Measurements from ENCODE around the gene GATA6. TPM values are rescaled to one million over a fixed set of nuclear protein-coding genes. Genes with fewer than 3 reads are reported as not detected.

GATA6 gene
- total and polyA plus RNA-seq, 2 experiments from 2014 or later: 6.6 to 19.0 TPM

- in situ Hi-C loops (cut with MboI): no loop called here
- Histone ChIP-seq H3K4me2 (ENCODE audit: unreplicated experiment) (peak overlapping the region; percentile 79), H3F3A (ENCODE audit: insufficient read depth) (peaks cover 2% of the 10 kb centered on the region; the same call in 1 of the 2 replicates), H4K20me1 (ENCODE audit: insufficient read depth) (no peaks in the 10 kb centered on the region), H3K9me3 (ENCODE audit: low read depth) (no peaks in the 10 kb centered on the region), H3K9me2 (ENCODE audit: insufficient read depth) (no peaks in the 10 kb centered on the region), H3K27me3 (replicated peaks; ENCODE audit: insufficient read depth) (peaks cover 9% of the 10 kb centered on the region), H3K9ac (peak overlapping the region; percentile 63), H3K4me3 (peak overlapping the region; percentile 95), H2AFZ (no peak overlapping the region), H3K79me2 (ENCODE audit: insufficient read depth) (peaks cover 62% of the 10 kb centered on the region), H3K4me1 (ENCODE audit: insufficient read depth) (peaks cover 23% of the 10 kb centered on the region; the same call in 1 of the 2 replicates), H3K36me3 (ENCODE audit: low read depth) (peaks cover 8% of the 10 kb centered on the region; the same call in 1 of the 2 replicates), H3K27ac (no peak overlapping the region)
- DNase-seq: peak; percentile 34
- TF ChIP-seq EZH2 (IDR thresholded peaks at IDR 0.05; ENCODE audit: insufficient read depth, poor library complexity, severe bottlenecking) (no peak), EZH2phosphoT487 (IDR thresholded peaks at IDR 0.05; ENCODE audit: insufficient read depth, low read depth) (no peak)
- WGBS, 2 experiments (ENCODE audit: low coverage in 1 of 2, low lambda C conversion rate in 2 of 2, missing lambda C conversion rate in 2 of 2): 78 to 81% methylated on average over 7 of the region's 7 CpGs
Measured at GRCh38 chr18:22172594-22173049, 3.2 kb downstream of the GATA6 start.

GRCh38 chr18:22173221-22173927, 4.0 kb downstream of the GATA6 start:
- Histone ChIP-seq H4K20me1 (ENCODE audit: insufficient read depth) (no peaks in the 10 kb centered on the region), H3K4me3 (peak overlapping the region; percentile 95), H3K9me2 (ENCODE audit: insufficient read depth) (no peaks in the 10 kb centered on the region), H3K4me2 (ENCODE audit: unreplicated experiment) (peak overlapping the region; percentile 79), H3K36me3 (ENCODE audit: low read depth) (peaks cover 12% of the 10 kb centered on the region), H3K27me3 (replicated peaks; ENCODE audit: insufficient read depth) (peaks cover 3% of the 10 kb centered on the region), H3F3A (ENCODE audit: insufficient read depth) (peaks cover 5% of the 10 kb centered on the region; the same call in 1 of the 2 replicates), H3K9ac (peak overlapping the region; percentile 63; the same call in 1 of the 2 replicates), H3K27ac (no peak overlapping the region), H3K9me3 (ENCODE audit: low read depth) (no peaks in the 10 kb centered on the region), H3K4me1 (ENCODE audit: insufficient read depth) (peaks cover 23% of the 10 kb centered on the region; the same call in 1 of the 2 replicates), H3K79me2 (ENCODE audit: insufficient read depth) (peaks cover 66% of the 10 kb centered on the region), H2AFZ (no peak overlapping the region)
- WGBS, 2 experiments (ENCODE audit: low coverage in 1 of 2, low lambda C conversion rate in 2 of 2, missing lambda C conversion rate in 2 of 2): 77 to 87% methylated on average over 22 of the region's 22 CpGs
- DNase-seq: no peak
- in situ Hi-C loops (cut with MboI): no loop called here
- no peak for TF ChIP-seq EZH2phosphoT487 (IDR thresholded peaks at IDR 0.05; ENCODE audit: insufficient read depth, low read depth)

- in situ Hi-C loops (cut with MboI): no loop called here
- peaks cover 23% of the 10 kb centered on the region; the same call in 1 of the 2 replicates for H3K4me1 ChIP-seq (ENCODE audit: insufficient read depth)
- H3K9me3 ChIP-seq (ENCODE audit: low read depth): no peaks in the 10 kb centered on the region
- H4K20me1 ChIP-seq (ENCODE audit: insufficient read depth): no peaks in the 10 kb centered on the region; the same call in 1 of the 2 replicates
- peaks cover 71% of the 10 kb centered on the region for H3K79me2 ChIP-seq (ENCODE audit: insufficient read depth)
- no peak overlapping the region for H3K9ac ChIP-seq
- H3F3A ChIP-seq (ENCODE audit: insufficient read depth): peaks cover 10% of the 10 kb centered on the region; the same call in 1 of the 2 replicates
- H3K27me3 ChIP-seq (replicated peaks; ENCODE audit: insufficient read depth): no peaks in the 10 kb centered on the region
- no peaks in the 10 kb centered on the region for H3K9me2 ChIP-seq (ENCODE audit: insufficient read depth)
- WGBS, 2 experiments (ENCODE audit: low coverage in 1 of 2, low lambda C conversion rate in 2 of 2, missing lambda C conversion rate in 2 of 2): 56 to 65% methylated on average over 6 of the region's 6 CpGs
- H3K36me3 ChIP-seq (ENCODE audit: low read depth): peaks cover 17% of the 10 kb centered on the region
- no peak overlapping the region for H2AFZ ChIP-seq
- no peak overlapping the region for H3K27ac ChIP-seq
- no peak for DNase-seq
- H3K4me2 ChIP-seq (ENCODE audit: unreplicated experiment): peak overlapping the region; percentile 79
- H3K4me3 ChIP-seq: peak overlapping the region; percentile 95
- no peak for TF ChIP-seq EZH2phosphoT487 (IDR thresholded peaks at IDR 0.05; ENCODE audit: insufficient read depth, low read depth)
- no peak for TF ChIP-seq EZH2 (IDR thresholded peaks at IDR 0.05; ENCODE audit: insufficient read depth, poor library complexity, severe bottlenecking)
Measured at GRCh38 chr18:22173928-22174301, 4.5 kb downstream of the GATA6 start.

- Histone ChIP-seq H2AFZ (no peak overlapping the region), H3K9me2 (ENCODE audit: insufficient read depth) (no peaks in the 10 kb centered on the region), H3K9ac (no peak overlapping the region), H3K79me2 (ENCODE audit: insufficient read depth) (peaks cover 76% of the 10 kb centered on the region), H3K4me1 (ENCODE audit: insufficient read depth) (peaks cover 23% of the 10 kb centered on the region; the same call in 1 of the 2 replicates), H3K4me3 (peak overlapping the region; percentile 95), H3F3A (ENCODE audit: insufficient read depth) (peaks cover 16% of the 10 kb centered on the region; the same call in 1 of the 2 replicates), H3K27ac (no peak overlapping the region), H3K9me3 (ENCODE audit: low read depth) (no peaks in the 10 kb centered on the region), H3K36me3 (ENCODE audit: low read depth) (peaks cover 19% of the 10 kb centered on the region), H4K20me1 (ENCODE audit: insufficient read depth) (peaks cover 4% of the 10 kb centered on the region; the same call in 1 of the 2 replicates), H3K27me3 (replicated peaks; ENCODE audit: insufficient read depth) (no peaks in the 10 kb centered on the region), H3K4me2 (ENCODE audit: unreplicated experiment) (peak overlapping the region; percentile 79)
- no peak for DNase-seq
- 86 to 90% methylated on average over 6 of the region's 6 CpGs for WGBS, 2 experiments (ENCODE audit: low coverage in 1 of 2, low lambda C conversion rate in 2 of 2, missing lambda C conversion rate in 2 of 2)
- TF ChIP-seq EZH2phosphoT487 (IDR thresholded peaks at IDR 0.05; ENCODE audit: insufficient read depth, low read depth): no peak
- TF ChIP-seq EZH2 (IDR thresholded peaks at IDR 0.05; ENCODE audit: insufficient read depth, poor library complexity, severe bottlenecking): no peak
- in situ Hi-C loops (cut with MboI): no loop called here
Measured at GRCh38 chr18:22174341-22175145, 5.2 kb downstream of the GATA6 start.

Data from GM23248 (cell line).